Daoy (cell line): Measurements from ENCODE around the gene FXYD2. TPM values are rescaled to one million over a fixed set of nuclear protein-coding genes. Genes with fewer than 3 reads are reported as not detected.
"Not testable (repeated sequence)": the region's sequence is repeated elsewhere in the genome, so short reads cannot be mapped to it uniquely, and the experiment has no call there.

Source experiments
- DNase-seq: peaks from one replicate; pipeline ENCODE4 v3.0.0-alpha.2; 2015; ENCODE audit warnings: low read depth
- total RNA-seq: library from RNA; depleted of rRNA; stranded (reverse); fragments of >200 nt; shearing (Covaris generic); gene quantifications from 2 replicates; pipeline ENCODE4 v1.2.3, GENCODE V29; 2014

The FXYD2 gene
- total RNA-seq, 1 experiment from 2014 or later = not detected

DNA sequence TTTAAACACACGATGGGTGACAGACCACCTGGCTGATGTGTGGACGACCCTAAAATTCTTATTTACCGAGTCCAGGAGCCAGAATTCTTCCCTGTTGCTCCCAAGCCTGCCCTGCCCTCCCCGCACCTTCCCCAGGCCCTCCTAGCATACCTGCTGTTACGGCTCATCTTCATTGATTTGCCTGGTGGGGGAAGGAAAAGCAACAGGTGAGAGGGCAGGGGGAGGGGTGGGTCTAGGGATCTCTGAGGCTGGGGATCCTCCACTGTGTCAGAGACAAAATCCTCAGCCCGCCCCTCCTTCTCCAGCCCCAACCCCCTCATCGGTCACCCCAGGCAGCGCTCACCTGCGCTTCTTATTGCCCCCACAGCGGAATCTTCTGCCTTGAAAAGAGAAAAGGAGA, 4.0 kb downstream of the FXYD2 start:
- DNase-seq = no peak

DNA sequence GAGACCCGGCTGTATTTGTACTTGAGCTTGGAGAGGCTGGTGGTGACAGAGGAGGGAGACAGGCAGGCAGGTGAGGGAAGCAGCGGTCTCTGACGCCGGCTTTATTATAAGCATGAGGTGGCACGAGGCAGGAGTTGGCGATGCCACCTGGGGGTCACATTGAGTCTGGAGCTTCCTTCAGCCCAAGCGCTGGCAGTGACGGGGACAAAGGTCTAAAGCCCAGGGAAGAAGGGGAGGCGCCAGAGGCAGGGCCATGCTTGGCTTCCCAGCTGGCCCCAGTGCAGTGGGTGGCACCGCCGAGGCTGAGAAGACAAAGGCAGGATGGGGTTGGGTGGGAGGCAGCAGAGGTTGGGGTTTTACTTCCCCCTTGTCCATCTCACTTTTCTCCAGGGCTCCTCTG, 4.5 kb downstream of the FXYD2 start:
- DNase-seq = no peak

DNA sequence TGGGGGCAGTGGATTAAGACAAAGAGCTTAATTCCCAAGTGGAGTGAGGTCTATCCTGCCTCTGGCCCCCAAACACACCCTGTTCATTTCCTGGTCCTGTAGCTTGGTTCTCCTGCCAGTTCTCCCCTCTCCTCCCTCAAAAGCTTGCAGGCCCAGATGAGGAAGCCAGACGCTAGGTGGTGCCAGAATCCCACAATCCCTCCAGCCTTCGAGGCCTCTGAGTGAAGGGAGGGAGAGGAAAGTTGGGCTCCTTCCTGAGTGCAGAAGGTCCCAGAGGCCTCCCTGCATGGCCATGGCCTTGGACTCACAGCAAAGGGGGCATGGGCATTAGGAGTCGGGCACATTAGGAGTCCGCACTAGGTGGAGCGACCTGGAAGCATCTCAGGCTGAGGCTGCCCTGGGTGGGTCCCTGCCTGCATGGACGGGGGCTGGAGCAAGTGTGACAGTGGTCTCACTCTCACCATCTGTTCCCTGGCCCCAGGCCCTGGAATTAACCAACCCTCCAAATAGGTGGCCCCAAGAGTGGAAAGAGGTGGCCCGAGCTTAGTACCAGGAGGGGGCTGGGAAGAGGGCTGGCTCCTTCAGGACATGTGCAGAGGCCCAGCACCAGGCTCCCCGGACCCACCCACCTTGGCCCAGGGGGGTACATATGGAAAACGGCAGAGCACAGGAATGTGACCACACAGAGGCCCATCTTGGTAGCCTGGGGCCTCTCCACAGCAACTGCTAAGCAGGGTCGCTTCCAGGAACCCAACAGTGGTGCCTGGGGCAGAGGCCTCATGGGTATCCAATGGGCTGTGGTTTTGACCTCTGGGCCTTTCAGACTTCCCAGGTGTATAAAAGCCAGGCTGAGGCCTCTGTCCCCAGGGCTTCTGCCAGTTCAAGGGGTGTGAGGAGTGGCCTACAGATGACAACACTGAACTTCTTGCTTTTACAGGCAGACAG, 5.2 kb downstream of the FXYD2 start:
- peak; percentile 85 for DNase-seq

DNA sequence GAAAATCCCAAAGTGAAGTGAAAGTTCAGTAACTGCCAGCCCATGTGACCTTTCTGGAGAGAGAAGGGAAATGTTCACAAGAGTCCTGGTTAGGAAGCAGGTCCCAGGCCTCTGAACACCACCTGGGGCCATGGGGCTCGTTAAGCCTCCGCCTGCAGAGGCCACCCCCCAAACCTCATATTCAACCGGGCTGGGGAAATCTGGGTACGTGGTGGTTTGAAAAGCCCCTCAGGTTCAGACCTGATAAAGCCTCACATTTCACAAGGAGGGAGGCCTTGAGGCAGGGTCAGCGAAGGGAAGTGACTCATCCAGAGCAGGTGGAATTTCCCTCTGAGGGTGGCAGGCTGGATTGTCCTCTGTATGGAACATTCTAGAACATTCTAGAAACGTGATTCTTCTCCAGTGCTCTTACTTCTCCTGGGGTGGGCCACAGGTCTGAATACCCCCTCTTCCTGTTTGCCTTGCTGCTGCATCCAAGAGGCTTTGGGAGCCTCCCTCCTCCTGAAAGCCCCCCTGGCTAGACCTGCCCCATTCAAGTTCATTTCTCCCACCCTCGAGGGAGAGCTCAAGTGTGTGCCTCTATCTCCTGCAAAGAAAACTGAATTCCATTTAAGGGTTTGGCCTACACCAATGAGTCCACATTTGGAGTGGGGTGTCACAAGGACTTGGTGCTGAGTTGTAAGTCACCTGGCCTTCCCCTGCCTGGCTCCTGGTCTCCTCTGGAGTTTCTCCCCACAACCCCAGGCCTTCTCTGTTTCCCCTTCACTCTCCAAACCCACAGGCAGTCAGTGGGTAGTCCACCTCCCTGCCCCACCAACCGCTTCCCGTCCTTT, 6.3 kb downstream of the FXYD2 start:
- peak; percentile 64 for DNase-seq

DNA sequence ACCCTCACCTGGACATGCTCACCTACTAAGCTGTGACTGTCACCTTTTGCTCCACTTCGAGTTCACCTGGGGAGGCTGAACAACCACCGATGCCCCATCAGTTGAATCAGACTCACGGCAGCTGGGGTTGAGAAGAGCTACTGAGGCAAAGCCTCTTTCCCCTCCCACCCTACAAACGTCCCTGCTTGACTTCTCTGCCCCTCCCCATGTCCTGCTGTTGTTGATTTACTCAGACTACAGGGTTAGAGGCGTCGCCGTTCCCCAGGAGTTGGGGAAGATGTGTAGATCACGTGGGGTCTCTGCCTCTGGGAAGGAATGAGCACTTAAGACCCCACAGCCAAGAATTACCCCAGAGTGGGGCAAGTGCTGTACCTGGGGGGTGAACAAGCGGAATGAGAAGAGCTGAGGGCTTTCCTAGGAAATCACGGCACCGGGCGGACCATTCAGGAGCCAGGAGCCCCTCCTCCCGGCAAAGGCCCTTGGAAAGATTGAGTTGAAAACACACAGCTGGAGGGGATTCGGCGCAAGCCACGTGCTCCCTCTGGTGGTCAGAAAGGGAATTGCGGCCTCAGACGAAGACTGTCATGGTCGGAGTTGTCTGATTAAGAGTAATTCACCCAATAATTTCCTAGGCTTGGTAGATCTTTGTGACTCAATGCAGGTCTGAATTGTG, 7.0 kb downstream of the FXYD2 start:
- peak; percentile 80 for DNase-seq

DNA sequence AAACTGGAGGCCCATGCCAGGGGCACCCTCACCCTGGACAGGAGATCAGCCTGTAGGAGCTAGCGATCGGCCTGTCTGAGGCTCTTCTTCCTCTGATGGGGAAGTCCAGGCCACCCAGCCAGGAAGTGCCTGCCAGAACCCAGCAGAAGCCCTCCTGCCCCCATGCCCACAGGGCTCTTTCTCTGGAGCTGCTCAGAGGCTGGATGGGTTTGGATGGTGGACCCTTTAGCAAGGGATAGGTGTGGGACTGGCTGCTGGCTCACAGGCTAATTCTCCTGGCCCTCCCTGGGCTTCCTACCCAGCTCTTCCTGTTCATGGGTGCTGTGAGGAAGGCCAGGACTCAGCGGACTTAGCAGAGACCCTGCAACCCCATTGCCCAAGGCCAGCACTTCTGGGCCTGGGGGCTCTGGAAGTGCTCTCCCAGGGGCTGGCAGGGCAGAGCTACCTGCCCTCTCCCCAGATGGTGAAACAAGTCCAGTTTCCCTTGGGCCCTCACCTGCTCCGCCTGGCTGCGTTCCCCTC, 7.6 kb downstream of the FXYD2 start:
- no peak for DNase-seq

DNA sequence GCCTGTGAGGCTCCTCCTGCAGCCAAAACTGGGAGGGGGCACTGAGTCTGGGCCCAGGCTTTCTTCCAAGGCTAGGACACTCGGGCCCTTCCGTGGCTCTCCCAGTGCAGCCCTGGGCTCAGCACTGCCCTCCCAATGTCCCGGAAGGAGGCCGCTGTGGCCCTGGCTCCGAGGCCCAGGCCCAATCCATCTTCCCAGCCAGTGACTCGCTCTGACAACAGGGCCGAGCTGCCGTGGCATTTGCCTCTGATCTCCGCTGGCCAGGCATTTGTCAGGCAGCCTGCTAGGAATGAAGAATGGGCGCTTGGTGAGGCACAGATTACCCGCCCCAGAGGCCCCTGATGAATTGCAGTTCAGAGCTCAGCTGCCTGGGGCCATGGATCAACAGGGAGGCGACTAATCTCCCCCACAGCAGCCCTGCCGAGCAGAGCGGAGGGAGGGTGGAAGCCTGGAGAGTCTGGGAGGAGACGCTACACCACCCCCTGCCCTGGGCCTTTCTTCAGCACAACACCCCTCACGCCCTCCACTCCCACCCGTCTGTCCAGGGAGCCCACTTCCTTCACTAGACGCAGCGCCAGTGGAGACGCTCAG, 8.3 kb downstream of the FXYD2 start:
- peak; percentile 52 for DNase-seq

DNA sequence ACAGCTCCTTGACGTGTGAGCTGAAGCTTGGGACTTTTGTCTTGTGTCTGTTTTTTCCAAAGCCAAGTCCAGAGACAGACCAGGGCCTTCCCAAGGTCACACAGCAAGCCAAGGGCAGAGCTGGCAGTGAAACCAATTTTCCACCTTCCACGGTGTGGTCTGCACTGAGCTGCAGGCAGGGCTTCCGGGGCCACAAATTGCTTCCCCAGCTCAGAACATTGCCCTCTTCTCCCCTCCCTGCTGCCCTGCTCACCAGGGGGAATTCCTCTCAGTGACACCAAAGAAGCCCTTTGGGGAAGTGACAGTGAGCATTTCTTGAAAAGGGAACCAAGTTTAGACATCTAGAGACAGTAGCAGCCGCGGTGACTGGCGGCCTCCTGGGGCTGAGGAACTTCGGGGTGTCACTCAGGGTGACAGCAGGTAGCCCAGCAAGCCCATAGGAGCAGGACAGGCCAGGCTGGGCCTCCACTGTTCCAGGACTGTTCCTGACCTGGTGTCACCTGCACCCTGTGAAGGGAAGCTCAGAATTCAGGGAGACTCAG, 9.2 kb downstream of the FXYD2 start:
- DNase-seq = no peak

DNA sequence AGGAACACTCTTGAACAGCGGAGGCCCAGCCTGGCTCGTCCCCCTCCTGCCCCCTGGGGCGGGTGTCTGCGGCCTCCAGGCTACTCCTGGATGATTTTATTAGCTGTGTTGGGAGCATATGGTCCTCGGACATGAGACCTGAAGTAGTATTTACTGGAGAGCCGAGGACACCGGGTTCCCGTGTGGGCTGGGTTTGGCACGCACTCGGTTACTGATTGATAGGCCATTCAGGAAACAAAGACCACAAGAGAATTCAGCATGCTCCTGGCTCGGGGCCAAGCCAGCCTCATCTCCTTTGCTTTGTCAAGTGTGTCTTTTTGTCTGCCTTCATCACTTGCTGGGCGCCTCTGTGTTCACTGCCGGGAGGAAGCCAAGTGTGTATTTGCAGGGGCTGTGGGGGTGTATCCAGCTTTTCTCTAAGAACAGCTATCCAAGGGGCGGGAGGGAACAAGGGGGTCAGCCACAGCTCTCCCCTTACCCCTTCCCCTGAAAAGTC, 9.7 kb downstream of the FXYD2 start:
- no peak for DNase-seq

DNA sequence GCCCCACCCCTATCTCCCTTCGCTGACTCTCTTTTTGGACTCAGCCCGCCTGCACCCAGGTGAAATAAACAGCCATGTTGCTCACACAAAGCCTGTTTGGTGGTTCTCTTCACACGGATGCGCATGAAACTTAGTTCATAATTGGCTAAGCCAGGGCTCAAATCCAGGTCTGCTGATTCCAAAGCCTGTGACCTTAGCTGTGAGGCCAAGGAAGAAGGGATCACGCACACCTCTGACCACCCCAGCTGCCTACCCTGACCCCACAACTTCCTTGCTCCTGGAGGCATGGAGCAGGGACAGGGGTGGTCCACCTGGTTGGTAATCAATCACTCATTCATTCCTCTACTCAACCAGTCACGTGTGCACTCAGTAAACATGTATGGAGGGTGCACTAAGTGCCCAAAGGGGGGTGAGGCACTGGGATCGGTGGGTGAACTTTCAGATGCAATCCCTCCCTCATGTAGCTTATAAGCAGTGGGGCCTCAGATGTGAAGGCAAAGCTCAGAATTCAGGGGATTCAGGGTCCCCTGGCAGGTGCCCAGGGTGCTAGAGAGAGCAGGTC, 10.3 kb downstream of the FXYD2 start:
- no peak for DNase-seq

DNA sequence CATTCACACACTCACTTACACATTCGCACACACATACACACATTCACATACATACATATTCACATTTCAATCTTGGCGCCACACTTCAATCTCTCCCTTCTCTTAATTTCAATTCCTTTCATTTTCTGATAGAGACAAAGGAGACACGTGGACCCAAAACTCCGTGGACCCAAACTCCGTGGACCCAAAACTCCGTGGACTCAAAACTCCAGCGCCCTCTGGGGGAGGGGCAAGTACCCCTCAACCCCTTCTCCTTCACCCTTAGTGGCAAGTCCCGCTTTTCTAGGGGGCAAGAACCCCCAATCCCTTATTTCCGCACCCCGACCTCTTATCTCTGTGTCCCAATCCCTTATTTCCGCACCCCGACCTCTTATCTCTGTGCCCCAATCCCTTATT, 14.5 kb downstream of the FXYD2 start:
- not testable (repeated sequence) for DNase-seq

DNA sequence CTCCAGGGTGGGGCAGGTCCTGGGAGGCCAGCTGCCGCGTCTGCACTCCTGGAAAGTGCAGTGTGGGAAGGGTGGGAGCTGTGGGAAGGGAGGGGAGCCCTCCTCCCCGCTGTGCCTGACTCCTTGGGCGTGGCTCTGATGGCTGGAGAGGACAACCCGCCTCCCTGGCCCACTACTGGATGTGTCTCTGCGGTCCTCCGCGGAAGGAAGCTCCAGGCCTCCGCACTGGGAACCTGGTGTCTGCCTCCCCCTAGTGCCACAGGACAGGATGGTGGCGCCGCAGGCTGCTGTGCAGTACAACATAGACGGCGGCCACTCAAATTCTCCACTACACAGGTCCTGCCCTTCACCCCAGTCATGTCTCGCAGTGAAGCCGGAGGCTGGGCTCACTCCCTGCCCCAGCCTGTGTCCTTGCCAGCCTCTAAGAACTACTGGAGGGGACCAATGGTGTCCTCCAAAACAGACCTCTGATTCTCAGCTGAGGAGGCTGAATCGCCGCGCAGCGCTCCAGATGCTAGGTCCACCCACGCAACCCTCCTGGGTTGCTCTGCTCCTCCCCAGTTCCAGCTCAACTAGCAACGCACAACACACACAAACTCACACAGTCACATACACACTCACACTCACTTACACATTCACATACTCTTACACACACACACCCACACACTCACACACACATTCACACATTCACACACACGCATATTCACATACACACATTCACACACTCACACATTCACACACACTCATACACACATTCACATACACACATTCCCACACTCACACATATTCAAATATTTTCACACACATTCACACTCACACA, 15.1 kb downstream of the FXYD2 start:
- peak; percentile 82 for DNase-seq

DNA sequence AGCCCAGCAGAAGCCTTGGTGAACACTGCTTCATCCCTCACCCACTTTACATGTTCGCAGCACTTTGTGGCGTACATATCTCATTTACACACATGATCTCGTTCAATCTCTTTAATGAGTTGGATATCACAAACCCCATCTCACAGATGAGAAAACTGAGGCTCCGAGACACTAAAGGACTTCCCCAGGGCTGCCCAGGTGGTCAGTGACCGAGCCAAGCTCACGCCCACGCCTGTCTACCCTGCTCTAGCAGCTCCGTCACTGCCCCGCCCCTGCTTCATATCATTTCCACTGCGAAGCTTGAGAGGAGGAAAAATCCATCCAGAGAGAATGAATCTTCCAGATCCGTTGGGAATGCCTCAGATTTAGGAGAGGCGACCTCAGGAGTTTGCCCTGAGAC, 15.8 kb downstream of the FXYD2 start:
- DNase-seq = peak; percentile 35

DNA sequence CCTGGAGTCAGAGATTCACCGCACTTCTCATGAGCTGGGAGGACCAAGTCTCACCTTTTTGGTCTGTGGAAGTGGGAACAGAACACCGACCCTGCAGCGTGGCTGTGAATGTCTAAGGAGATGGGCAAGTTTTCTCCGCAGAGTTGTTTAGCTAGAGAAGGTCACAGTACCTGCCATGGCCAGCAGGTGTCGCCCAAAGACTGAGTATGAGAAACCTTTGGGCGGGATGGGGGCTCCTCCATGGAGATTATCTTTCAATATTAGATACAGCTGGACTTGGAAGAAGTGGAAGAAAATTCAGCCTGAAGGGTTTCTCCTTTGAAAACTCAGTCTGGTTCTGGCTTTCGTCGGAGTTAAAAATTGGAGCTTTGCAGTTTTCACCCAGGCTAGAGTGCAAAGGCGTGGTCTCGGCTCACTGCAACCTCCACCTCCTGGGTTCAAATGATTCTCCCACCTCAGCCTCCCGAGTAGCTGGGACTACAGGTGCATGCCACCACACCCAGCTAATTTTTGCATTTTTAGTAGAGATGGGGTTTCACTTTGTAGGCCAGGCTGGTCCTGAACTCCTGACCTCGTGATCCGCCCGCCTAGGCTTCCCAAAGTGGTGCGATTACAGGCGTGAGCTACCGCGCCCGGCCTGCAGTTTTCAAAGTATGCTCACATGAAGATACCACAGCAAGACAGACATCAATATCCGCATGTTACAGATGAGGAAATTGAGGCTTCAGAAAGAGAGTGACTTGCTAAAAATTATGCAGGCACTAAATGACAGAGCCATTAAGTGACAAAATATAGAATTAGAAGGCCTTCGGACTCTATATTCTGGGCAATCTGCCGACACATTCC, 16.8 kb downstream of the FXYD2 start:
- DNase-seq = peak; percentile 59

DNA sequence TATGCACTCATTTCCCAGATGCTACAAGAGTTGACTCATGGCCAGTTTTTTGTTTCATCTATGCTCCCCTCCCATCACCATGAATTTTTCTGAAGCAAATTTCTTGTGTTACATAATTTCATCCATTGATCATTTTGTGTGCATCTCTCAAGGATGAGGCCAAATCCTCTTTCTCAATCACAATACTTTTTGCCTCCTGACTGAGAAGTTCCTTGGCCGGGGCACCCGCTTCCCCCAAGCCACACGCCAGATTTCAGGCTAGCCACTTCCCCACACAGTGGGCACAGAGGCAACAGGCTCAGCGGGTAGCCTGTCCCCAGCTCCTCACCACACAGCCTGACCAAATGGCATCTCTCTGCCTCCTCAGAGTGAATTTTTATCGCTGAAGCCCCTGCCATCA, 17.7 kb downstream of the FXYD2 start:
- no peak for DNase-seq

DNA sequence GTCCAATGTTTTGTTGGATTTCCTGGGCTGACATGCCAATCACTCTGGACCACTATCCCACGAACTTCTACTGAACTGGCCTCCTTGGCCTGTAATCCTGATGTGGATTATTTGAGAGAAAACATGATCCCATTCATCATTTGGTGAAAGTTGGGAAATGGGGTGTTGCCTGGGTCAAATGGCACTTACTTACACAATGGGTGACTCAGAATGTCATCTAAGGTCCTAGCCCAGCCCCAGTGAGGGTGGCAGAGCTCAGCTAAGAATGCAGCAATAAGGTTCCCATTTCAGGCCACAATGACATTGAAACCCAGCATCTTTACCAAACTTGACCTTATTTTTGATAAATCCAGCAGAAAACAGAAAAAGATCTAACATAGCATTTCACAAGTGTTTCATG, 19.5 kb downstream of the FXYD2 start:
- DNase-seq = no peak

DNA sequence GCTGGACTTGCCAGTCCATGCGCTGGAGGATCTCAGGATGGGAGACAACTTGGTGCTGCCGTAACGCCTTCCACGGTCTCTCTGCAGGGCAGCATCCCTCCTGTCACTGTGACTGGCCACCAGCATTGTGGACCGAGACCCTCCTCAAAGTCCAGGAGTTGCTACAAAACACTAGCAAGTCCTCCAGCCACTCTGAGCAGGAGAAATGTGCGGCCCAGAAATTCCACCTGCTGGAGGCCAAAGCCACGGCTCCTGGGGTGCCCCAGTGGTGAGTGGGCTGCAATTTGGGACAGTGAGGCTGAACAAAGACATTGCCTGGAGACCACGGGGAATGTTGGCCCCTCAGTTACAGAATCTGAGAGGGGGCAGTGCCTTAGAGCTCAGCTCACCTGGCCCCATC, 20.6 kb downstream of the FXYD2 start:
- no peak for DNase-seq

DNA sequence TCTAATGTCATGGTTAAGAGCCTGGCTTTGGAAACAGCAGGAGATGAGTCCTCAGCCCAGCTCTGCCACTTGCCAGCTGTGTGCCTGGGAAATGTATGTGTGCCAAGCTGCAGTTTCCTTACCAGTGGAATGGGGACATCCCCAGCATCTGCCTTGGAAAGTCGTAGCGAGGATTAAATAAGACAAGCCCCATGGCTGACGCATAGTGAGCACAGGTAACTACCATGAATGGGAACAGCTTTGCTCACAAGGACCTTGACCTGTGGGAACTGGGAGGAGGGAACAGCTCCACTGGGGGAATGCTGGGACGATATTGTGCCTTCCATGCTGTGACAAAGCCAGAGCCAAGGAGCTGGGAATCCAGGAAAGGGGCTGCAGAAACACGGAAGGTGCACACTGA, 24.9 kb downstream of the FXYD2 start:
- DNase-seq = no peak
